ENCODE measurements around the gene GRM1. TPM values are rescaled to one million over a fixed set of nuclear protein-coding genes. Genes with fewer than 3 reads are reported as not detected.
A peak's percentile ranks its signal among the peaks of the same experiment; 100 is the strongest.

GRM1 gene
- polyA plus RNA-seq, 1 experiment = 0.02 TPM

DNA sequence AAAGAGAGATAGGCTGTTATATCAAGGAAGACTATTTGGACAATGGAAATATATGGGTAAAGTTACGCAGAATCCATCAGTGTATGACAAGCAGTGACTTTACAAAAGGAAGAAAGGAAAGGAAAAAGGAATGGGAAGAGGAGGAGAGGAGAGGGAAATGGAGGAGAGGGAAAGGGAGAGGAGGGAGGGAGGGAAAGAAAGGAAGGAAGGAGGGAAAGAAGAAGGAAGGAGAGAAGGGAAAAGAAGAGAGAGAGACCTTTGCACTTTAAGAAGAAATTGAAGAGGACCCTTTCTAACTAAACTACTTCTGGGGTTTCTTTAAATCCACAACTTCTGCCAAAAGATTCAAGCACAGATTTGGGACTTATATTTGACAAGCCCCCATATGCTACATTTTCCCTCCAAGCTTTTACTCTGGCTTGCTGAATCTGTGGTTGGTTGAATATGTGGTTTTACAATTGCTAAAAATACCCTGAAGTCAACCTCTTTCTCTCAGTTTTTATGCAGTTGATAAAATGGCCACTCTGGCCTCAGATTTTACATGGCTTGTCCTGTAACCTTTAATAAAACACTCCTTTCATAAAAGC lies 394.0 kb downstream of the GRM1 start:
- no peak overlapping the region for H3K4me3 ChIP-seq (ENCODE audit: low read depth, low read length)
- H3K27me3 ChIP-seq (ENCODE audit: control insufficient read depth, insufficient read depth, low read length) = no peaks in the 10 kb centered on the region
- DNase-seq (ENCODE audit: low read depth) = no peak
- ChIA-PET POLR2A (no interaction called here), CTCF (no interaction called here)
- no peak for TF ChIP-seq CTCF (IDR thresholded peaks at IDR 0.05; ENCODE audit: insufficient read depth, low read depth, low read length)
- H3K36me3 ChIP-seq (ENCODE audit: control insufficient read depth, insufficient read depth, low read length) = no peaks in the 10 kb centered on the region

DNA sequence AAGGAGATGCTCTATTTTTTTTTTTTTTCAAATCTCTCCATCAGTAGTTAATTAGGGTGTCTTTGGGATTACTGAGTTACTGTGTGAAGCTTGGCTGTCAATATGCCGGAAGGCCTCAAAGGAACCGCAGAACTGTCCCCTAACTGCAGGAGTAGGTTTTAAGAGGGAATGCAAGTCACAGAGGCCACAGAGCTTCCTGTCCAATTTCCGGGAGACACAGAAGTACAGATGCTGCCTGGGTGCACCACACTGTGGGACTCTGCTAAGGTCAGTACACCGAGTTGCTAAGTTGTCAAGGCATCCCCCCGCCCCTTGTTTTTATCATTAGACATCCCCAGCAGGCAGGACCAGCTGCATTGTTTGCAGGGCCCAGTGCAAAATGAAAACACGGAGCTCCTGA lies 394.6 kb downstream of the GRM1 start:
- ChIA-PET CTCF (no interaction called here), POLR2A (no interaction called here)
- Histone ChIP-seq H3K36me3 (ENCODE audit: control insufficient read depth, insufficient read depth, low read length) (no peaks in the 10 kb centered on the region), H3K4me3 (ENCODE audit: low read depth, low read length) (no peak overlapping the region), H3K27me3 (ENCODE audit: control insufficient read depth, insufficient read depth, low read length) (no peaks in the 10 kb centered on the region)
- DNase-seq (ENCODE audit: low read depth) = no peak
- TF ChIP-seq CTCF (IDR thresholded peaks at IDR 0.05; ENCODE audit: insufficient read depth, low read depth, low read length) = no peak

DNA sequence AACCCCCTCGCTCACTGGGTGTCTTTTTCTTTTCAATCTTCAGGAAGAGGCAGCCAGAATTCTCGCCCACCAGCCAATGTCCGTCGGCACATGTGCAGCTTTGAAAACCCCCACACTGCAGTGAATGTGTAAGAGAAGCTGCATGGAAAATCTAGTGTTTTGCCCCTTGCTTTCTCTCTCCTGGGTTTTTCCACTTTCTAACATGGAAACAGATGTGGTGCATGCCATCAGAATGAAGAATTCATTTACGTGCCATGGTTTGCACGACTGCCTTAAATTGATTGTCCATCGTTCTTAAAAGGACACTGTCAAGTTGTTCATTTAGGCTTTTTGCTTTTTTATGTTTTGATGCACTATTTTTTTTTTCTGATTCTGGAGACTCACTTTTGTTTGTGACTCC lies 397.7 kb downstream of the GRM1 start:
- no peak overlapping the region for H3K4me3 ChIP-seq (ENCODE audit: low read depth, low read length)
- no peak for DNase-seq (ENCODE audit: low read depth)
- ChIA-PET POLR2A (no interaction called here), CTCF (no interaction called here)
- H3K36me3 ChIP-seq (ENCODE audit: control insufficient read depth, insufficient read depth, low read length) = no peaks in the 10 kb centered on the region
- no peaks in the 10 kb centered on the region for H3K27me3 ChIP-seq (ENCODE audit: control insufficient read depth, insufficient read depth, low read length)
- TF ChIP-seq CTCF (IDR thresholded peaks at IDR 0.05; ENCODE audit: insufficient read depth, low read depth, low read length) = no peak

DNA sequence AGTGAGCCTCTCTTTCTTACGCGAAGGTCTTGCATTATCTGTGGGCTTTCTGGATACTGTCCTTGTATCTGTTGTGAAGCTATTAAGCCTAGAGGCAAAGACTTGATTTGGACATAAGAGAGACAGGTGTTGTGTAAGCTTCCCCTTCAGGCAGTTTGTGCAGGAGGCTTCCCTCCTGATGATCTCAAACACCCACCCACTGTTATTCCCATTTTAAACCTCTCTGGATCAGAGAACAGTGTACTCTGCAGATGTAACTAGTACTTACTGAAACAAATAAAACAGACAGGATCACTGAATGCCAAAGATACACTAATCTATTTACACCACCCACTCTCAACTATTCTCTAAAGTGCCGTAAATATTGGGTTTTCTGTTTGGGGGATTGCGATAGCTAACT lies 401.0 kb downstream of the GRM1 start:
- no peak for TF ChIP-seq CTCF (IDR thresholded peaks at IDR 0.05; ENCODE audit: insufficient read depth, low read depth, low read length)
- H3K27me3 ChIP-seq (ENCODE audit: control insufficient read depth, insufficient read depth, low read length) = peaks cover 3% of the 10 kb centered on the region; the same call in 1 of the 2 replicates
- H3K4me3 ChIP-seq (ENCODE audit: low read depth, low read length) = no peak overlapping the region
- H3K36me3 ChIP-seq (ENCODE audit: control insufficient read depth, insufficient read depth, low read length) = no peaks in the 10 kb centered on the region
- ChIA-PET POLR2A (no interaction called here), CTCF (no interaction called here)
- DNase-seq (ENCODE audit: low read depth) = no peak

DNA sequence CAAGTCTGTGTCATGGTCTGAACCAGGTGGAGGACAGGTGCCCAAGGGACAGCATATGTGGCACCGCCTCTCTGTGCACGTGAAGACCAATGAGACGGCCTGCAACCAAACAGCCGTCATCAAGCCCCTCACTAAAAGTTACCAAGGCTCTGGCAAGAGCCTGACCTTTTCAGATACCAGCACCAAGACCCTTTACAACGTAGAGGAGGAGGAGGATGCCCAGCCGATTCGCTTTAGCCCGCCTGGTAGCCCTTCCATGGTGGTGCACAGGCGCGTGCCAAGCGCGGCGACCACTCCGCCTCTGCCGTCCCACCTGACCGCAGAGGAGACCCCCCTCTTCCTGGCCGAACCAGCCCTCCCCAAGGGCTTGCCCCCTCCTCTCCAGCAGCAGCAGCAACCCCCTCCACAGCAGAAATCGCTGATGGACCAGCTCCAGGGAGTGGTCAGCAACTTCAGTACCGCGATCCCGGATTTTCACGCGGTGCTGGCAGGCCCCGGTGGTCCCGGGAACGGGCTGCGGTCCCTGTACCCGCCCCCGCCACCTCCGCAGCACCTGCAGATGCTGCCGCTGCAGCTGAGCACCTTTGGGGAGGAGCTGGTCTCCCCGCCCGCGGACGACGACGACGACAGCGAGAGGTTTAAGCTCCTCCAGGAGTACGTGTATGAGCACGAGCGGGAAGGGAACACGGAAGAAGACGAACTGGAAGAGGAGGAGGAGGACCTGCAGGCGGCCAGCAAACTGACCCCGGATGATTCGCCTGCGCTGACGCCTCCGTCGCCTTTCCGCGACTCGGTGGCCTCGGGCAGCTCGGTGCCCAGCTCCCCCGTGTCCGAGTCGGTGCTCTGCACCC lies 405.2 kb downstream of the GRM1 start:
- peak overlapping the region; percentile 29 for H3K4me3 ChIP-seq (ENCODE audit: low read depth, low read length)
- no peaks in the 10 kb centered on the region for H3K36me3 ChIP-seq (ENCODE audit: control insufficient read depth, insufficient read depth, low read length)
- POLR2A ChIA-PET = no interaction called here
- CTCF ChIA-PET = no interaction called here
- peaks cover 3% of the 10 kb centered on the region; the same call in 1 of the 2 replicates for H3K27me3 ChIP-seq (ENCODE audit: control insufficient read depth, insufficient read depth, low read length)
- no peak for DNase-seq (ENCODE audit: low read depth)
- no peak for TF ChIP-seq CTCF (IDR thresholded peaks at IDR 0.05; ENCODE audit: insufficient read depth, low read depth, low read length)

All from BJ (cell line).